Heart left ventricle (tissue), 16 donors: ENCODE data around the gene S100A7. TPM values are rescaled to one million over a fixed set of nuclear protein-coding genes. Genes with fewer than 3 reads are reported as not detected.

Source experiments
- ATAC-seq, 4 donors: fragments of 200-7000 bp; cut with Tn5 transposase; one replicate each; pipeline ENCODE4 v1.9.1; 2020 to 2022; ENCODE audit warnings: moderate library complexity in 4 of 4, mild to moderate bottlenecking in 3 of 4, moderate number of reproducible peaks in 1 of 4
- DNase-seq, 5 donors: peaks; one replicate each; pipeline ENCODE4 v3.0.0-alpha.2; 2020
- H3K27ac ChIP-seq, 12 donors: fragments of 200-600 bp; sonication (generic) in 4 of 12; one replicate each; pipeline versions ENCODE4 v1.5.0 to v1.8.0; 2016 to 2022; ENCODE audit warnings: mild to moderate bottlenecking in 2 of 12
- H3K27me3 ChIP-seq, 9 donors: fragments of 200-600 bp; sonication (generic) in 2 of 9; one replicate each; pipeline versions ENCODE4 v1.5.1 to v1.8.0; 2016 to 2022; ENCODE audit warnings: mild to moderate bottlenecking in 3 of 9
- H3K36me3 ChIP-seq, 9 donors: fragments of 200-600 bp; sonication (generic) in 2 of 9; one replicate each; pipeline versions ENCODE4 v1.5.0 to v1.8.0; 2018 to 2022; ENCODE audit warnings: mild to moderate bottlenecking in 2 of 9
- H3K4me1 ChIP-seq, 12 donors: fragments of 200-600 bp; sonication (generic) in 4 of 12; one replicate each; pipeline versions ENCODE4 v1.5.0 to v1.8.0; 2016 to 2022; ENCODE audit warnings: mild to moderate bottlenecking in 3 of 12
- H3K4me3 ChIP-seq, 12 donors: fragments of 200-600 bp; sonication (generic) in 4 of 12; one replicate each; pipeline versions ENCODE4 v1.5.0 to v1.8.0; 2017 to 2022; ENCODE audit warnings: mild to moderate bottlenecking in 9 of 12, moderate library complexity in 4 of 12
- H3K9me3 ChIP-seq, 12 donors: fragments of 200-600 bp; sonication (generic) in 4 of 12; one replicate each; pipeline versions ENCODE4 v1.5.0 to v1.8.0; 2016 to 2022; ENCODE audit warnings: mild to moderate bottlenecking in 1 of 12
- CTCF ChIP-seq, 12 donors: fragments of 200-600 bp; sonication (generic) in 4 of 12; IDR thresholded peaks; one replicate each; pipeline versions ENCODE4 v1.5.0 to v1.8.0; 2018 to 2022; ENCODE audit warnings: antibody characterized with exemption in 12 of 12, mild to moderate bottlenecking in 5 of 12
- POLR2A ChIP-seq, 2 donors: fragments of 450-650 bp; IDR thresholded peaks; one replicate each; pipeline ENCODE4 v1.6.1; 2017; ENCODE audit warnings: antibody characterized with exemption in 2 of 2, mild to moderate bottlenecking in 2 of 2, moderate library complexity in 2 of 2
- WGBS, 4 donors: extraction: QIAGEN DNeasy Blood & Tissue Kit in 2 of 4; methylation state at CpG; one replicate each; pipeline versions ENCODE4 v1.1.5 to v1.1.7; 2013 to 2018; 5-methylcytosine and 5-hydroxymethylcytosine counted together
- intact Hi-C, 10 donors: fragments of 100-400 bp; cut with DNase I; formaldehyde crosslinking; loops; one replicate each; pipeline versions ENCODE4 v1.11.1 to v1.14.2; 2022
- long read RNA-seq, 3 donors: library from polyadenylated mRNA; unstranded; transcript quantifications; one replicate each; pipeline ENCODE4 v2.0.0, GENCODE V29; 2020 to 2021
- polyA plus RNA-seq, 2 donors: library from polyadenylated mRNA; stranded (reverse); fragments of 200-250 nt; gene quantifications; one replicate each; pipeline ENCODE4 v1.2.3, GENCODE V29; 2013
- total RNA-seq, 9 donors: library from RNA; depleted of rRNA in 2 of 9; stranded (reverse); fragments of >200 nt in 2 of 9; fragmentation: NEBNext Ultra II Directional in 3 of 9; extraction: Animal tissue kit (Norgen Biotek cat#: 25700) in 3 of 9; gene quantifications; one replicate each; pipeline versions ENCODE4 v1.1.0 to v1.2.4, GENCODE V29; 2016 to 2023
- donor health status: ischemic (EF 13 %, LVEDD 7.1; RV severe dilation, severe dysfunction).
- donor health status: healthy with polysubstance abuse.
- donor health status: DM: no; HTN: yes; CAD: no.
- donor health status: DM: no; HTN: no; CAD: no.
- donor health status: ischemic (EF 25% LVEDD 6.9; RV normal size, moderate dysfunction).
- donor health status: ischemic (EF 25% LVEDD 5.7; RV mildly dilated, moderate dysfunction).
- donor health status: healthy.
- donor health status: DM: yes; HTN: yes; CAD: no.
- donor health status: ischemic (EF 35%, LVEDD 5.7; RV mildly dilated, moderate dysfunction).
- donor health status: nonischemic (EF 11% LVEDD 7.7; RV severe dilation, severe dysfunction).
- donor health status: DM: yes; HTN: yes; CAD: no.
- donor health status: PGD.
- donor health status: ischemic (EF 29% LVEDD 5.4; RV normal size, mild dysfunction).
- donor health status: nonischemic (EF 23%, LVEDD 6.1; RV moderate dilation, normal function).

Gene S100A7
- total RNA-seq: not detected
- polyA plus RNA-seq: not detected
- long read RNA-seq, donor 1: 0 reads
- long read RNA-seq, donor 2: 0 reads
- long read RNA-seq, donor 3: 0 reads

- H3K4me3 ChIP-seq: no peak within 1 kb of the TSS
- intact Hi-C loops: loop anchor here in 2 of 10 donors (5.0 kb wide), 1 partner anchor 37 kb away; no protein-coding TSS in a partner anchor
- no peaks in the 10 kb centered on the region for H3K27me3 ChIP-seq
- H3K9me3 ChIP-seq: no peaks in the 10 kb centered on the region
- H3K36me3 ChIP-seq: no peaks in the 10 kb centered on the region
- 82 to 89% (median 86%) methylated on average over 4 of the region's 4 CpGs for WGBS, 4 donors
- DNase-seq (no peak), ATAC-seq (no peak)
- H3K4me1 ChIP-seq: peaks cover 0 to 1% (median 0%) of the 10 kb centered on the region in 12 donors
- H3K27ac ChIP-seq: no peak within 1 kb of the TSS
- no peak for TF ChIP-seq CTCF (IDR thresholded peaks at IDR 0.05)
- no peak for TF ChIP-seq POLR2A (IDR thresholded peaks at IDR 0.05)
Observed at GRCh38 chr1:153460551-153460950, at the start of gene S100A7. Gene S100A7, minus strand, starts transcription at chr1:153460651. Its CDS starts 1,638 bp downstream, at chr1:153459013.

- Histone ChIP-seq H3K9me3 (no peaks in the 10 kb centered on the region), H3K27me3 (no peaks in the 10 kb centered on the region), H3K4me3 (no peak overlapping the region), H3K36me3 (no peaks in the 10 kb centered on the region), H3K27ac (no peak overlapping the region), H3K4me1 (peaks cover 0 to 29% (median 16%) of the 10 kb centered on the region in 12 donors)
- 75 to 77% (median 75%) methylated on average over 4 of the region's 4 CpGs for WGBS, 4 donors
- intact Hi-C loops: loop anchor here in 8 of 10 donors (2.0 to 10.0 kb wide), 7 partner anchors 59 to 485 kb away; partner anchors contain the start of genes RAB13 (in 3 of the 8), S100A14 (in 3 of the 8), ILF2 (in 1 of the 8) and NPR1 (in 1 of the 8)
- no peak for ATAC-seq
- TF ChIP-seq POLR2A (IDR thresholded peaks at IDR 0.05): no peak
- peak; percentile 30 to 65 (median 46) for TF ChIP-seq CTCF (IDR thresholded peaks at IDR 0.05)
- peak in 1 of 5 donors; percentile 52 for DNase-seq
Observed at GRCh38 chr1:153509729-153510354, 49.4 kb upstream of the S100A7 start.

GRCh38 chr1:153509036-153509435 is 48.6 kb upstream of the S100A7 start:
- no peaks in the 10 kb centered on the region for H3K27me3 ChIP-seq
- DNase-seq: no peak
- intact Hi-C loops: no loop called here
- no peak overlapping the region for H3K4me3 ChIP-seq
- no peaks in the 10 kb centered on the region for H3K36me3 ChIP-seq
- H3K27ac ChIP-seq: no peak overlapping the region
- 94 to 96% (median 95%) methylated on average over 3 of the region's 3 CpGs for WGBS, 4 donors
- TF ChIP-seq POLR2A (IDR thresholded peaks at IDR 0.05) (no peak), CTCF (IDR thresholded peaks at IDR 0.05) (no peak)
- peaks cover 0 to 29% (median 16%) of the 10 kb centered on the region in 12 donors for H3K4me1 ChIP-seq
- no peak for ATAC-seq
- H3K9me3 ChIP-seq: no peaks in the 10 kb centered on the region

GRCh38 chr1:153507926-153508583 is 47.6 kb upstream of the S100A7 start:
- H3K27ac ChIP-seq: peak overlapping the region in 8 of 12 donors; percentile 58 to 87 (median 84)
- intact Hi-C loops: no loop called here
- TF ChIP-seq POLR2A (IDR thresholded peaks at IDR 0.05) (no peak), CTCF (IDR thresholded peaks at IDR 0.05) (no peak)
- H3K36me3 ChIP-seq: no peaks in the 10 kb centered on the region
- WGBS, 4 donors: 86 to 95% (median 88%) methylated on average over 11 of the region's 11 CpGs
- no peak for DNase-seq
- ATAC-seq: no peak
- no peaks in the 10 kb centered on the region for H3K9me3 ChIP-seq
- H3K4me3 ChIP-seq: no peak overlapping the region
- H3K27me3 ChIP-seq: no peaks in the 10 kb centered on the region
- peaks cover 0 to 29% (median 16%) of the 10 kb centered on the region in 12 donors for H3K4me1 ChIP-seq
